Fibroblast of skin of back (primary cell): ENCODE measurements around the gene PCDHA1.
"Not testable (repeated sequence)": the region's sequence is repeated elsewhere in the genome, so short reads cannot be mapped to it uniquely, and the experiment has no call there.

ENCODE experiments used
- DNase-seq: peaks from one replicate; pipeline ENCODE4 v3.0.0-alpha.2; 2013

Gene PCDHA1

GRCh38 chr5:140849831-140850634 is 64.1 kb downstream of the PCDHA1 start:
- not testable (repeated sequence) for DNase-seq

- peak; percentile 3 for DNase-seq
These were observed 70.1 kb downstream of the PCDHA1 start, which contains the start of gene PCDHA10 for GRCh38 chr5:140855772-140856674. Gene PCDHA10, plus strand, starts transcription at chr5:140855897. Its CDS starts 152 bp downstream, at chr5:140856049.

GRCh38 chr5:140857177-140857986 is 71.4 kb downstream of the PCDHA1 start:
- no peak for DNase-seq

GRCh38 chr5:140857987-140858240 is 72.0 kb downstream of the PCDHA1 start:
- no peak for DNase-seq

GRCh38 chr5:140862441-140863295 is 76.7 kb downstream of the PCDHA1 start:
- no peak for DNase-seq

- DNase-seq = peak; percentile 8
These were observed 83.0 kb downstream of the PCDHA1 start, which contains the start of gene PCDHA11 for GRCh38 chr5:140868721-140869554. Gene PCDHA11, plus strand, starts transcription at chr5:140868957. Its CDS starts 147 bp downstream, at chr5:140869104.

GRCh38 chr5:140869555-140869886 is 83.6 kb downstream of the PCDHA1 start:
- no peak for DNase-seq

GRCh38 chr5:140870221-140871201 is 84.6 kb downstream of the PCDHA1 start:
- no peak for DNase-seq

GRCh38 chr5:140875085-140876065 is 89.4 kb downstream of the PCDHA1 start, which contains the start of gene PCDHA12:
Gene PCDHA12, plus strand, starts transcription at chr5:140875308. Its CDS starts 165 bp downstream, at chr5:140875473.
- no peak for DNase-seq

GRCh38 chr5:140876541-140877261 is 90.8 kb downstream of the PCDHA1 start:
- DNase-seq = not testable (repeated sequence)

GRCh38 chr5:140877262-140877581 is 91.3 kb downstream of the PCDHA1 start:
- DNase-seq = no peak

GRCh38 chr5:140881889-140882590 is 96.1 kb downstream of the PCDHA1 start, which contains the start of gene PCDHA13:
Gene PCDHA13, plus strand, starts transcription at chr5:140882124. Its CDS starts 145 bp downstream, at chr5:140882269.
- DNase-seq = no peak

- no peak for DNase-seq
These were observed 96.6 kb downstream of the PCDHA1 start for GRCh38 chr5:140882591-140882899.

GRCh38 chr5:140883373-140883772 is 97.4 kb downstream of the PCDHA1 start:
- no peak for DNase-seq

GRCh38 chr5:140883927-140884697 is 98.2 kb downstream of the PCDHA1 start:
- no peak for DNase-seq

- no peak for DNase-seq
These were observed 130.4 kb downstream of the PCDHA1 start for GRCh38 chr5:140916325-140916724.
